GM12865 (cell line): ENCODE results near the gene DNASE1L3.

Experiments used
- DNase-seq: peaks from one replicate; pipeline ENCODE4 v3.0.0; 2010; ENCODE audit warnings: low read depth
- H3K4me3 ChIP-seq: 2 replicates; pipeline ENCODE4 v1.5.1; 2011; ENCODE audit warnings: mild to moderate bottlenecking, low read depth, low read length, control low read depth
- CTCF ChIP-seq: IDR thresholded peaks from 2 replicates; pipeline ENCODE4 v1.5.1; 2011; ENCODE audit warnings: low read length, control low read depth, low read depth, inconsistent platforms; ENCODE audit not compliant: insufficient read depth; ENCODE audit errors: missing control alignments

The DNASE1L3 gene

GRCh38 chr3:58191361-58191991 is 19.3 kb downstream of the DNASE1L3 start:
- H3K4me3 ChIP-seq, result no peak overlapping the region
- TF ChIP-seq CTCF, result no peak
- no peak for DNase-seq

- no peak for DNase-seq
- no peak overlapping the region for H3K4me3 ChIP-seq
- no peak for TF ChIP-seq CTCF
These were observed 19.9 kb downstream of the DNASE1L3 start for GRCh38 chr3:58190882-58191281.

GRCh38 chr3:58190291-58190690 is 20.5 kb downstream of the DNASE1L3 start:
- DNase-seq, result no peak
- TF ChIP-seq CTCF, result no peak
- H3K4me3 ChIP-seq, result no peak overlapping the region

- TF ChIP-seq CTCF, result no peak
- no peak overlapping the region for H3K4me3 ChIP-seq
- no peak for DNase-seq
These were observed 21.1 kb downstream of the DNASE1L3 start for GRCh38 chr3:58189691-58190090.

GRCh38 chr3:58188921-58189451 is 21.8 kb downstream of the DNASE1L3 start:
- DNase-seq, result no peak
- TF ChIP-seq CTCF, result no peak
- no peak overlapping the region for H3K4me3 ChIP-seq

- no peak overlapping the region for H3K4me3 ChIP-seq
These were observed 22.6 kb downstream of the DNASE1L3 start for GRCh38 chr3:58188173-58188564.

More at GRCh38 chr3:58188173-58188564, 22.6 kb downstream of the DNASE1L3 start:
- no peak for TF ChIP-seq CTCF
- no peak for DNase-seq
